ENCODE measurements around the gene KCNT1. TPM values are rescaled to one million over a fixed set of nuclear protein-coding genes. Genes with fewer than 3 reads are reported as not detected.

Gene KCNT1
- total RNA-seq, 2 experiments from 2014 or later, result not detected

DNA sequence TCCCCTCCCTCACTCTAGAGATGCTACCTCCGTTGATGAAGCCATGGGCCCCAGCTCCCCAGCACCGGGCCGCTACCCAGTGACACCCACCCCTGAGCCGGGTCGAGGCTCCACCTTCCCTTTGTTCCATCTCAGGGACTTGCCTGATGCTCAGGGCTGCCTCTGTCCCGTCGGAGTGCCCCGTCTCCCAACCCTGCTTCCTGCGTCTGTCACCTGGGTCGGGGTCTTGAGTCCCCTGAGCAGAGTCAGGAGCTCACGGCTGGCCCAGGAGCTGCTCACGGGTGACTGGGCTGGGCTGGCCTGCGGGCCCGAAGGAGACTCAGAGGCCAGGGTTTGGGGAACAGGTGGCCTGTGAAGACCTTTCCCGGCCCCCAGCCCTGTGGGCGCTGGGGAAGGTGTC is 85.3 kb downstream of the KCNT1 start:
- H3K27me3 Mint-ChIP-seq, result no peaks in the 10 kb centered on the region
- H3K27ac Mint-ChIP-seq, result no peak overlapping the region
- no peaks in the 10 kb centered on the region for H3K4me1 Mint-ChIP-seq
- H3K36me3 Mint-ChIP-seq (ENCODE audit: low read depth), result no peaks in the 10 kb centered on the region
- intact Hi-C loops (cut with DNase I, micrococcal nuclease), result no loop called here
- DNase-seq (no peak), ATAC-seq (no peak)
- no peaks in the 10 kb centered on the region for H3K9me3 Mint-ChIP-seq (ENCODE audit: low read depth)
- ChIA-PET CTCF (no interaction called here), POLR2A (no interaction called here)
- no peak overlapping the region for H3K4me3 Mint-ChIP-seq

DNA sequence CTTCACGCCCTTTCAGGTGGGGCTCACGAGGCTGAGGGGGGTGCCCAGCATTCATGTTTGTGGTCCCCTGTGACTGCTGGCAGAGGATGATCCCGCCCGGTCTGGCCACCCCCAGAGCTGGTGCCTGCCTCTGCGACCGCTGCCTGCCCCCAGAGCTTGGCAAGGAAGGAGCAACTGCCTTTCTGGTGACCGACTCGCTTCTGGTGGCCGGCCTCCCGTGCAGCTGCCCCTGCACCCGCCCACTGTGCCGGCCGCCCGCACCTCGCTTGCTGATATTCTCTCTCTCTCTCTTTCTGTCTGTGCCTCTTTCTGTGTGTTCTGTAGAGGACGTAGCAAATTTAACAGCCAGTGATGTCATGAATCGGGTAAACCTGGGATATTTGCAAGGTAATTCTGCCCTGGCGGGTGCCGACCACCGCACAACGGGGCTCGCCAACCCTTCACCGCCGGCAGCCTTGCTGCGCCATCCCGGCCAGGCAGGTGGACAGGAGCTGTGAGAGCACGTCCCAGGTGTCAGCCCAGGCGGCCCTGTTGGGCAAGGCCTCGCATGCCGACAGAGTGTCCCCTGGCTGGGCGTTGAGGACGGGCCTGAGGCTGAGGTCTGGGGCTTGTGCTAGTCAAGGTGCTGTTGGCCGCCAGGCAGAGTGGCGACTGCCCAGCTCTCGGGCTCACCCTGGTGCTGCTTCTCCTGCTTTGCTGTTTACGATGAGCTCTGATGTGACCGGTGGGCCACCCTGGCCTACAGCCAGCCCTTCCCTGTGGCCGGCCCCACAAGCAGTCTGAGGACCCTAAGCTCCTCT is 86.0 kb downstream of the KCNT1 start:
- no peaks in the 10 kb centered on the region for H3K4me1 Mint-ChIP-seq
- no peaks in the 10 kb centered on the region for H3K9me3 Mint-ChIP-seq (ENCODE audit: low read depth)
- no peak overlapping the region for H3K27ac Mint-ChIP-seq
- no peak overlapping the region for H3K4me3 Mint-ChIP-seq
- ATAC-seq, result no peak
- intact Hi-C loops (cut with DNase I, micrococcal nuclease), result no loop called here
- DNase-seq, result no peak
- CTCF ChIA-PET, result no interaction called here
- POLR2A ChIA-PET, result no interaction called here
- no peaks in the 10 kb centered on the region for H3K27me3 Mint-ChIP-seq
- H3K36me3 Mint-ChIP-seq (ENCODE audit: low read depth), result no peaks in the 10 kb centered on the region

DNA sequence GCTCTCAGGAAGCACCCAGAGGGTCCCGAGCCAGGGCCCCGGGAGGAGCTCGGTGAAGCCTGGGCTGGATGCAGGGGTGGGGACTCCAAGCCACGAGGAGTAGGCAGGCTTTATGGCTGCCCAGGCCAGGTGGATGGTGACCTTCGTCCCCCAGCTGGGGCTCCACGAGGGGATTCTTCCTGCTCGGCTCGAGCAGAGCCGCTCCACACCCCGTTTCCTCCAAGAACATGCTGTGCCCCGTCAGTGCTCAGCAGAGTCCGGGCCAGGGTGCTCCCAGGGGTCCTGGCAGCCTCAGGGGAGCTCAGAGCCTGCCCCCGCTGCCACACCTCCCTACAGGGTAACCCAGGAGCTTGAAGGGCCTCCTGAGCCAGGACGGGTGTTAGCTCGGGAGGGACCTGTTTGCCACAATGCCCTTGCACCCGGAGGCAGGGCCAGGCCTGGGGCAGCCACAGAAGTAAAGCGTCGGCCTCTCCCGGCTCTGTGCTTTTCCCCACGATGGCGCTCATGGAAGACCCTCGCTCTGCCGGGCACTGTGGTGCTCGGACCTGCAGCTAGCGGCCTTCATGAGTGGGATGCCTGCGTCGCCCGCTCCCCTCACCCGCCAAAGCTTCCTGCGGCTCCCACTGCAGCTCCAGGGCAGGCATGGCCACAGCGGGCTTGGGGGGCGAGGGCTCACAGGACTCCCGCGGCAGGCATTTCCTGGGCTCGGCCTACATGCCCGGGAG is 86.8 kb downstream of the KCNT1 start:
- CTCF ChIA-PET, result no interaction called here

DNA sequence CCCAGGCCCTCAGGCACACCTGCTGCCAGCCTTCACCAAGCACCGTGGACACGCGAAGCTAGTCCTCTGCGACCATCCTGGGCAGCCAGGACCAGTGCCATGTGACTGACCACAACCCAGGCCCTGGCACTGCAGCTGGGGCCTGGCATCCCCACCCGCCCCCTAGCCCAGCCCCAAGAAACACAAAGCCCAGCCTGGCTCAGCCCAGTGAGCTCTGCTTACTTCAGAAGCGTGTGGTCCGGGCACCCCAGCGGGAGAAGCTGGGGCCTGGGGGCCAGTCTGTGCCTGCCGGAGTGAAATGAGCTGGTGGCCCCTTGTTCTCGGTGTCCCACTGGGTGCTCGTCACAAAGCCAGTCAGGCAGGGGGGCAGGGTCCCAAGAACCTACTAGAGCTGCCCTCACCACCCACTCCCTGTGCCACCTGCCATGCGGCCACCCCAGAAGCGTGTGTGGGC is 87.9 kb downstream of the KCNT1 start:
- no peaks in the 10 kb centered on the region for H3K4me1 Mint-ChIP-seq

More for the DNA sequence above, 86.8 kb downstream of the KCNT1 start:
- no peaks in the 10 kb centered on the region for H3K4me1 Mint-ChIP-seq
- intact Hi-C loops (cut with DNase I, micrococcal nuclease), result no loop called here
- H3K36me3 Mint-ChIP-seq (ENCODE audit: low read depth), result no peaks in the 10 kb centered on the region
- DNase-seq, result no peak
- no peaks in the 10 kb centered on the region for H3K27me3 Mint-ChIP-seq
- no peaks in the 10 kb centered on the region for H3K9me3 Mint-ChIP-seq (ENCODE audit: low read depth)
- ATAC-seq, result no peak
- no peak overlapping the region for H3K27ac Mint-ChIP-seq
- H3K4me3 Mint-ChIP-seq, result no peak overlapping the region
- POLR2A ChIA-PET, result no interaction called here

DNA sequence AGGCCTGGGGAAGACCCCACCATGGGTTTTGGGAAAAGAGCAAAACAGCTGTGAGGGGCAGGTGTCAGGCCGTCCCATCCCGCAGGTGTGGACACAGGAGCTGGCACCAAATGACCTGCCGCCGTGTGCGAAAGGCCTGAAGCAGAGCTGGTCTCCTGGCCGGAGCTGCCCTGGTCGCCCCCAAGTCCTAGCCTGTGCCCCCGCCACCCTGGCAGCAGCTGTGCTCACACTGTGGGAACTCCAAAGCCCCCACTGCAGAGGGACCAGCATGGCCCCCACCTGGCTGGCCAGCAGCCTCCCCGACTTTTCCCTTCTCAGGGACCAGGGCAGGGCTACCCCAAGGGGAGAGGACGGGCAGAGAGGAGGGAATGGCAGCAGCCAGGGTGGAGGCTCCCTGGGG is 88.4 kb downstream of the KCNT1 start:
- H3K36me3 Mint-ChIP-seq (ENCODE audit: low read depth), result no peaks in the 10 kb centered on the region
- H3K4me3 Mint-ChIP-seq, result no peak overlapping the region
- H3K27me3 Mint-ChIP-seq, result no peaks in the 10 kb centered on the region
- no peaks in the 10 kb centered on the region for H3K9me3 Mint-ChIP-seq (ENCODE audit: low read depth)
- ChIA-PET CTCF (interaction anchor here (0.5 kb wide), 1 partner anchor 436 kb away, joined by 3 read pairs; no protein-coding TSS in a partner anchor), POLR2A (no interaction called here)
- intact Hi-C loops (cut with DNase I, micrococcal nuclease), result loop anchor here in 1 of 2 experiments (10.0 kb wide), 1 partner anchor 334 kb away; no protein-coding TSS in a partner anchor
- no peak for ATAC-seq
- no peak for DNase-seq
- H3K27ac Mint-ChIP-seq, result no peak overlapping the region
- no peaks in the 10 kb centered on the region for H3K4me1 Mint-ChIP-seq

More for the DNA sequence above, 87.9 kb downstream of the KCNT1 start:
- POLR2A ChIA-PET, result no interaction called here
- intact Hi-C loops (cut with DNase I, micrococcal nuclease), result loop anchor here in 1 of 2 experiments (10.0 kb wide), 1 partner anchor 335 kb away; no protein-coding TSS in a partner anchor
- H3K27ac Mint-ChIP-seq, result no peak overlapping the region
- no peaks in the 10 kb centered on the region for H3K36me3 Mint-ChIP-seq (ENCODE audit: low read depth)
- ATAC-seq, result no peak
- no peak overlapping the region for H3K4me3 Mint-ChIP-seq
- H3K9me3 Mint-ChIP-seq (ENCODE audit: low read depth), result no peaks in the 10 kb centered on the region
- no peaks in the 10 kb centered on the region for H3K27me3 Mint-ChIP-seq
- no peak for DNase-seq
- CTCF ChIA-PET, result interaction anchor here (0.5 to 0.6 kb wide), 2 partner anchors 83 to 435 kb away, joined by 3 to 4 read pairs; no protein-coding TSS in a partner anchor

DNA sequence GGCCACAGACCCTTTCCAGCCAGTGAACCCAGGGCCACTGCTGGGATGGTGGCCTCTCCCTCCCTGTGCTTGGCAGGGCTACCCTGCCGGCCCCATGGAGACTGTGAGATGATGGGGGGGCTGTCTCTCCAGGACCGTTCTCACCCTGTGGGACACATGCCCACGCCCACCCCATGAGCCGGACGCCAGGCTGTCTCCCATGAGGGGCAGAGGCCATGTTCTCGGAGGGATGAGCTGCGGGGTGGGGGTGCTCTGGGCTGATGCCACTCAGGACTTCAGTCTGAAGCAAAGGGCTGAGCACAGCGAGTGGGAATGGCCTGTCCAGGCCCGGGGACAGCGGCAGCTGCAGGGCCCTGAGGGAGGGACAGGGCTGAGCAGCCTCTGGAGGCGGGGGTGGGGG is 88.9 kb downstream of the KCNT1 start:
- Mint-ChIP-seq H3K9me3 (ENCODE audit: low read depth) (no peaks in the 10 kb centered on the region), H3K27me3 (no peaks in the 10 kb centered on the region), H3K4me1 (no peaks in the 10 kb centered on the region), H3K27ac (no peak overlapping the region), H3K4me3 (no peak overlapping the region), H3K36me3 (ENCODE audit: low read depth) (no peaks in the 10 kb centered on the region)
- ATAC-seq (no peak), DNase-seq (no peak)
- ChIA-PET CTCF (no interaction called here), POLR2A (no interaction called here)
- intact Hi-C loops (cut with DNase I, micrococcal nuclease), result loop anchor here in 1 of 2 experiments (10.0 kb wide), 1 partner anchor 334 kb away; no protein-coding TSS in a partner anchor

DNA sequence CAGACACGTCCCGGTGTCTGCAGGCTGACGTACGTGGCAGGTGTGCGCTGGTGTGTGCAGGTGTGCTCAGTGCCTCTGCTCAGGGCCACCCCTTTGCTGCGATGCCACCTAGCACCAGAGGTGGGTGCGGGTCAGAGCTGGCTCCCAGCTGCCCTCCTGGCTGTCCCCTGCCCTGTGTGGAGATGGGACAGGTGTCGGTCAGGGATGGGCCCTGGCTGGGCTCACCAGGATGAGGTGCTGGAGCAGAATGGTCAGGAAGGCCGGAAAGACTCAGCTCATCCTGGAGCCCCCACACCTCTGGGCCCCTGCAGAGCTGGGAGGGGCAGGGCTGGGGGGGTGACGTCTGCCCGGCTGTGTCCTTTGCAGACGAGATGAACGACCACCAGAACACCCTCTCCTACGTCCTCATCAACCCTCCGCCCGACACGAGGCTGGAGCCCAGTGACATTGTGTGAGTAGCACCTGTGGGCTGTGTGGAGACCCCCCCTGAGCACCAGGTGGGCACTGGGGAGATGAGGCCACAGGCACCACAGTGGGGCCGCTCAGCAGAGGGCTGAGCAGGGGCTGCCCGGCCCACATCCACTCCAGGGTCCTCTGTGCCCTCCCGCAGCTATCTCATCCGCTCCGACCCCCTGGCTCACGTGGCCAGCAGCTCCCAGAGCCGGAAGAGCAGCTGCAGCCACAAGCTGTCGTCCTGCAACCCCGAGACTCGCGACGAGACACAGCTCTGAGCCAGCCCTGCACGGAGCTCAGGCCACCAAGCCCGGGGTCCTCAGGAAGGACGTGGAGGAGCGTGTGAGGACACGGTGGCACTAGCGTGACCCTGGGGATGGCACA is 89.7 kb downstream of the KCNT1 start:
- CTCF ChIA-PET, result no interaction called here
- no peak overlapping the region for H3K27ac Mint-ChIP-seq
- H3K36me3 Mint-ChIP-seq (ENCODE audit: low read depth), result no peaks in the 10 kb centered on the region
- H3K27me3 Mint-ChIP-seq, result no peaks in the 10 kb centered on the region
- H3K4me3 Mint-ChIP-seq, result no peak overlapping the region
- intact Hi-C loops (cut with DNase I, micrococcal nuclease), result loop anchor here in 1 of 2 experiments (10.0 kb wide), 1 partner anchor 333 kb away; no protein-coding TSS in a partner anchor
- DNase-seq, result no peak
- H3K9me3 Mint-ChIP-seq (ENCODE audit: low read depth), result no peaks in the 10 kb centered on the region
- POLR2A ChIA-PET, result no interaction called here
- ATAC-seq, result no peak
- no peaks in the 10 kb centered on the region for H3K4me1 Mint-ChIP-seq

DNA sequence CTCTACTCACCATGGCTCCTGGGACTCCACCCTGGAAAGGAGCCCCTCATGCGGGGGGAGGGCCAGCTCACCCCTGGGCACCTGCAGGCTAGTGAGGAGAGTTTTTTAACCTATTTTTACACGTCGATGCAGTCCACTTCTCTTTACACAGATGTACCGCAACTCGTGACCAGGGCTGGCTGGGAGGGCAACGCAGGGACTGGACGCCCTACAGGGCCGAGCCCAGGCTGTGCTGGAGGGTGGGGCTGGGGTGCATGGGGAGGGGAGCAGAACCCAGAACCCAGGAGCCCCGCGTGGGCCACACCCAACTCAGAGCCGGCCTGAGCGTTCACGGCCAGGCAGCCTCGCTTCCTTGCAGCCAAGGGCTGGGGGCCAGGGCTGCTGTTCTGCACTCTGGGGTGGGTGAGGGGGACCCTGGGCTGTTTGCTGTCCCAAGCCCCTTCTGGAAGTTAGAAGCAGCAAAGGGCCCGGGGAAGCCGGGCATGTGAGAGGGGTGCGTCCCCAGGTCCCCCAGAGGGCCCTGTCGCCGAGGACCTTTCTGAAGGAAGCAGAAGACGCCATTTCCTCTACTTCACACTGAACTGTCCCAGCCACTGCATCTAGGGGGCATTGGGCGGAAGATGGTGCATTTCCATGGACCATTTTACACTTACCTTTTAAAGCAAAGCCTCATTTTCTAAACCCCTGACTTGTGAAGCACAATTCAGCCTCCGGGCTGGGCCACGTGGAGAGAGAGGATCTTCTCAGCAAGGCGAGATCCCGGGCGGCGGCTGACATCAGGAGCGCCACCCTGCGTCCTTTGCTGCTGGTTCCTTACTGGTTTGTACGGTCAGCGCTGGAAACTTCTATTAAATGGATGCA is 90.5 kb downstream of the KCNT1 start:
- Mint-ChIP-seq H3K4me3 (no peak overlapping the region), H3K27ac (no peak overlapping the region), H3K36me3 (ENCODE audit: low read depth) (no peaks in the 10 kb centered on the region), H3K9me3 (ENCODE audit: low read depth) (no peaks in the 10 kb centered on the region), H3K27me3 (no peaks in the 10 kb centered on the region), H3K4me1 (no peaks in the 10 kb centered on the region)
- DNase-seq, result no peak
- ChIA-PET CTCF (no interaction called here), POLR2A (no interaction called here)
- ATAC-seq, result no peak
- intact Hi-C loops (cut with DNase I, micrococcal nuclease), result loop anchor here in 1 of 2 experiments (10.0 kb wide), 1 partner anchor 332 kb away; no protein-coding TSS in a partner anchor

DNA sequence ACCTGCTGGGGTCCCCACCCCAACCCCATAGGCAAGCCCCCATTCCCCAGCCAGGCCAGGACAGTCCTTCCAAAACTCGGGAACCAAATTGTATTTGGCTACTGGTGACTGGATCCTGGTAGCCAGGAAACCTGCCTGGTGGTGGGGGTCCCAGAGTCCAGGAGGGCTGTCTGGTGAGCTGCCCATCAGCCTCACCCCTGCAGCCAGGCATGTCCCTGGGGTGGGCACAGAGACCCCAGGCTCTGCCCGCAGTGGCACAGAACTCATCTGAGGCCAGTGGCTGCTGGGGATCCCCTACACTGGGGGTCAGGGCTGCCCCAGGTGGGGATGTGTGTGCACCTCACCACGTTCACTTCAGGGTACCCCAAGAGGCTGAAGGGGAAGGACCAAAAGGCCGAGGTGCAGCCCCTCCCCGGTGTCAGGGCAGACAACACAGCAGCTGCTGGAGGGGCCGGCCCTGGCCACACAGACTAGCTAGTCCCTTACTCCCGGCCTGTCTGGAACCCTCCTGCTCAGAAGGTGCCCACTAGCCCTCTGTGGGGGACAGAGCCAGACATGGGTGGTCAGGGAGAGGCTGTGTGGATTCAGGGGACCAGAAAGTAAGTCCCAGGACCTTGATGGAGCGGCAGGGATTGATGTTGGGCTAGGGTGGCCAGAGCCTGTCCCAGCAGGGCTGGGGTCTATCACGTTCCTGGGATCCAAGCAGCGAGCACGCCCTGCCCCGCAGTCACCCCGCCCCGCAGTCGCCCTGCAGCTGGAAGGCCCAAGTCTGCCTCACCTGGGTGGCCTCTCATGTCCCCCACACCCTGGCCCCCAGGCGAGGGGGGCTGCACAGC is 91.5 kb downstream of the KCNT1 start:
- no peaks in the 10 kb centered on the region for H3K9me3 Mint-ChIP-seq (ENCODE audit: low read depth)
- no peak for DNase-seq
- H3K27me3 Mint-ChIP-seq, result no peaks in the 10 kb centered on the region
- ChIA-PET CTCF (no interaction called here), POLR2A (no interaction called here)
- intact Hi-C loops (cut with DNase I, micrococcal nuclease), result loop anchor here in 1 of 2 experiments (10.0 kb wide), 1 partner anchor 331 kb away; no protein-coding TSS in a partner anchor
- no peaks in the 10 kb centered on the region for H3K4me1 Mint-ChIP-seq
- H3K27ac Mint-ChIP-seq, result no peak overlapping the region
- no peaks in the 10 kb centered on the region for H3K36me3 Mint-ChIP-seq (ENCODE audit: low read depth)
- no peak for ATAC-seq
- no peak overlapping the region for H3K4me3 Mint-ChIP-seq

DNA sequence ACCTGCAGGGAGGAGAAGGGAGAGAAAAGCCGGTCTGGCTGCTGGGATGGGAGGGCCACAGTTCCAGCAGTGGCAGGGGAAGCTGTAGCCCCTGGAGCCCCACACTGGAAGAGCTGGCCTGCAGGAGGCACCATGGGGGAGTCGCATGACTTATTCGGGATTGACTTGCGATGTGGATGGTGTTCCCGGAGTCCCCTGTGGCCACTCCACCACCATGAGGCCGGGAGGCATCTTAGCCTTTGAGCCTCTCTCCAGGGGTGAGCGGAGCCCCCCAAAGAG is 92.0 kb downstream of the KCNT1 start:
- no peak overlapping the region for H3K27ac Mint-ChIP-seq
- intact Hi-C loops (cut with DNase I, micrococcal nuclease), result loop anchor here in 1 of 2 experiments (10.0 kb wide), 1 partner anchor 331 kb away; no protein-coding TSS in a partner anchor

More for the DNA sequence above, 92.0 kb downstream of the KCNT1 start:
- no peaks in the 10 kb centered on the region for H3K36me3 Mint-ChIP-seq (ENCODE audit: low read depth)
- no peaks in the 10 kb centered on the region for H3K9me3 Mint-ChIP-seq (ENCODE audit: low read depth)
- DNase-seq (no peak), ATAC-seq (no peak)
- no peak overlapping the region for H3K4me3 Mint-ChIP-seq
- ChIA-PET CTCF (no interaction called here), POLR2A (no interaction called here)
- no peaks in the 10 kb centered on the region for H3K4me1 Mint-ChIP-seq
- H3K27me3 Mint-ChIP-seq, result no peaks in the 10 kb centered on the region

All from activated CD4-positive, alpha-beta T cell treated with anti-CD3 and anti-CD28 coated beads for 36 hours (primary cell).